ENCODE data around the gene ZNF30.

GRCh38 chr19:34985249-34986022 lies 58.7 kb downstream of the ZNF30 start:
- TF ChIP-seq RAD21 (IDR thresholded peaks at IDR 0.05; ENCODE audit: low read length): no peak
- TF ChIP-seq CTCF (conservative IDR thresholded peaks at IDR 0.05; ENCODE audit: low read depth, low read length): no peak
- TF ChIP-seq, protein P1, sequence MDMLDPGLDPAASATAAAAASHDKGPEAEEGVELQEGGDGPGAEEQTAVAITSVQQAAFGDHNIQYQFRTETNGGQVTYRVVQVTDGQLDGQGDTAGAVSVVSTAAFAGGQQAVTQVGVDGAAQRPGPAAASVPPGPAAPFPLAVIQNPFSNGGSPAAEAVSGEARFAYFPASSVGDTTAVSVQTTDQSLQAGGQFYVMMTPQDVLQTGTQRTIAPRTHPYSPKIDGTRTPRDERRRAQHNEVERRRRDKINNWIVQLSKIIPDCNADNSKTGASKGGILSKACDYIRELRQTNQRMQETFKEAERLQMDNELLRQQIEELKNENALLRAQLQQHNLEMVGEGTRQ (IDR thresholded peaks at IDR 0.05; ENCODE audit: low read depth, low read length): no peak
- TF ChIP-seq POLR2A (IDR thresholded peaks at IDR 0.05; ENCODE audit: low read depth, low read length): no peak
- TF ChIP-seq SMC3 (IDR thresholded peaks at IDR 0.05; ENCODE audit: low read depth, low read length): no peak
- no peak for TF ChIP-seq MAFK (IDR thresholded peaks at IDR 0.05; ENCODE audit: low read depth, low read length)
- TF ChIP-seq CEBPB (IDR thresholded peaks at IDR 0.05; ENCODE audit: low read depth, low read length): no peak
- TF ChIP-seq, protein P2, sequence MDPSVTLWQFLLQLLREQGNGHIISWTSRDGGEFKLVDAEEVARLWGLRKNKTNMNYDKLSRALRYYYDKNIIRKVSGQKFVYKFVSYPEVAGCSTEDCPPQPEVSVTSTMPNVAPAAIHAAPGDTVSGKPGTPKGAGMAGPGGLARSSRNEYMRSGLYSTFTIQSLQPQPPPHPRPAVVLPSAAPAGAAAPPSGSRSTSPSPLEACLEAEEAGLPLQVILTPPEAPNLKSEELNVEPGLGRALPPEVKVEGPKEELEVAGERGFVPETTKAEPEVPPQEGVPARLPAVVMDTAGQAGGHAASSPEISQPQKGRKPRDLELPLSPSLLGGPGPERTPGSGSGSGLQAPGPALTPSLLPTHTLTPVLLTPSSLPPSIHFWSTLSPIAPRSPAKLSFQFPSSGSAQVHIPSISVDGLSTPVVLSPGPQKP (IDR thresholded peaks at IDR 0.05; ENCODE audit: borderline replicate concordance, low read depth, low read length): no peak
- TF ChIP-seq NFE2L2 (IDR thresholded peaks at IDR 0.05; ENCODE audit: low read depth, low read length): no peak
